HL-60 (cell line): ENCODE data around the gene PGM2.

Experiments
- CTCF ChIP-seq: IDR thresholded peaks from one replicate; pipeline ENCODE4 v1.5.1; 2011; ENCODE audit warnings: low read length, control low read depth, inconsistent platforms; ENCODE audit not compliant: insufficient read depth
- GABPA ChIP-seq: IDR thresholded peaks from 2 replicates; pipeline ENCODE4 v1.6.1; 2012; ENCODE audit warnings: low read depth
- POLR2AphosphoS5 ChIP-seq: IDR thresholded peaks from 2 replicates; pipeline ENCODE4 v1.6.1; 2012; ENCODE audit warnings: low read depth
- TF ChIP-seq, protein P1 (sequence below): IDR thresholded peaks from 2 replicates; pipeline ENCODE4 v1.6.1; 2012; ENCODE audit warnings: low read depth; ENCODE audit not compliant: insufficient replicate concordance

- TF ChIP-seq, protein P1, sequence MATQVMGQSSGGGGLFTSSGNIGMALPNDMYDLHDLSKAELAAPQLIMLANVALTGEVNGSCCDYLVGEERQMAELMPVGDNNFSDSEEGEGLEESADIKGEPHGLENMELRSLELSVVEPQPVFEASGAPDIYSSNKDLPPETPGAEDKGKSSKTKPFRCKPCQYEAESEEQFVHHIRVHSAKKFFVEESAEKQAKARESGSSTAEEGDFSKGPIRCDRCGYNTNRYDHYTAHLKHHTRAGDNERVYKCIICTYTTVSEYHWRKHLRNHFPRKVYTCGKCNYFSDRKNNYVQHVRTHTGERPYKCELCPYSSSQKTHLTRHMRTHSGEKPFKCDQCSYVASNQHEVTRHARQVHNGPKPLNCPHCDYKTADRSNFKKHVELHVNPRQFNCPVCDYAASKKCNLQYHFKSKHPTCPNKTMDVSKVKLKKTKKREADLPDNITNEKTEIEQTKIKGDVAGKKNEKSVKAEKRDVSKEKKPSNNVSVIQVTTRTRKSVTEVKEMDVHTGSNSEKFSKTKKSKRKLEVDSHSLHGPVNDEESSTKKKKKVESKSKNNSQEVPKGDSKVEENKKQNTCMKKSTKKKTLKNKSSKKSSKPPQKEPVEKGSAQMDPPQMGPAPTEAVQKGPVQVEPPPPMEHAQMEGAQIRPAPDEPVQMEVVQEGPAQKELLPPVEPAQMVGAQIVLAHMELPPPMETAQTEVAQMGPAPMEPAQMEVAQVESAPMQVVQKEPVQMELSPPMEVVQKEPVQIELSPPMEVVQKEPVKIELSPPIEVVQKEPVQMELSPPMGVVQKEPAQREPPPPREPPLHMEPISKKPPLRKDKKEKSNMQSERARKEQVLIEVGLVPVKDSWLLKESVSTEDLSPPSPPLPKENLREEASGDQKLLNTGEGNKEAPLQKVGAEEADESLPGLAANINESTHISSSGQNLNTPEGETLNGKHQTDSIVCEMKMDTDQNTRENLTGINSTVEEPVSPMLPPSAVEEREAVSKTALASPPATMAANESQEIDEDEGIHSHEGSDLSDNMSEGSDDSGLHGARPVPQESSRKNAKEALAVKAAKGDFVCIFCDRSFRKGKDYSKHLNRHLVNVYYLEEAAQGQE, result no peak
- no peak for TF ChIP-seq CTCF
- TF ChIP-seq POLR2AphosphoS5, result no peak
- no peak for TF ChIP-seq GABPA
These were observed 46.0 kb downstream of the PGM2 start for GRCh38 chr4:37872310-37872988.
